ENCODE results near the gene SARDH. TPM values are rescaled to one million over a fixed set of nuclear protein-coding genes. Genes with fewer than 3 reads are reported as not detected.

The SARDH gene
- total RNA-seq, 6 experiments from 2014 or later = 67.3 to 183 (median 101) TPM

GRCh38 chr9:133640580-133641395, 97.4 kb downstream of the SARDH start:
- Histone ChIP-seq H3K27ac (no peak overlapping the region), H3K4me1 (no peaks in the 10 kb centered on the region), H3K27me3 (no peaks in the 10 kb centered on the region), H3K36me3 (no peaks in the 10 kb centered on the region), H3K4me3 (no peak overlapping the region), H3K9me3 (no peaks in the 10 kb centered on the region)
- DNase-seq (peak in 1 of 3 donors; percentile 18), ATAC-seq (no peak)
- intact Hi-C loops (cut with DNase I) = no loop called here
- no peak for TF ChIP-seq POLR2A (IDR thresholded peaks at IDR 0.05)
- TF ChIP-seq, protein P1, sequence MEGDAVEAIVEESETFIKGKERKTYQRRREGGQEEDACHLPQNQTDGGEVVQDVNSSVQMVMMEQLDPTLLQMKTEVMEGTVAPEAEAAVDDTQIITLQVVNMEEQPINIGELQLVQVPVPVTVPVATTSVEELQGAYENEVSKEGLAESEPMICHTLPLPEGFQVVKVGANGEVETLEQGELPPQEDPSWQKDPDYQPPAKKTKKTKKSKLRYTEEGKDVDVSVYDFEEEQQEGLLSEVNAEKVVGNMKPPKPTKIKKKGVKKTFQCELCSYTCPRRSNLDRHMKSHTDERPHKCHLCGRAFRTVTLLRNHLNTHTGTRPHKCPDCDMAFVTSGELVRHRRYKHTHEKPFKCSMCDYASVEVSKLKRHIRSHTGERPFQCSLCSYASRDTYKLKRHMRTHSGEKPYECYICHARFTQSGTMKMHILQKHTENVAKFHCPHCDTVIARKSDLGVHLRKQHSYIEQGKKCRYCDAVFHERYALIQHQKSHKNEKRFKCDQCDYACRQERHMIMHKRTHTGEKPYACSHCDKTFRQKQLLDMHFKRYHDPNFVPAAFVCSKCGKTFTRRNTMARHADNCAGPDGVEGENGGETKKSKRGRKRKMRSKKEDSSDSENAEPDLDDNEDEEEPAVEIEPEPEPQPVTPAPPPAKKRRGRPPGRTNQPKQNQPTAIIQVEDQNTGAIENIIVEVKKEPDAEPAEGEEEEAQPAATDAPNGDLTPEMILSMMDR (IDR thresholded peaks at IDR 0.05) = no peak
- 65% methylated on average over 7 of the region's 13 CpGs for WGBS (ENCODE audit: insufficient coverage, low coverage, low lambda C conversion rate, missing lambda C conversion rate)

- H3K36me3 ChIP-seq = no peaks in the 10 kb centered on the region
- no peaks in the 10 kb centered on the region for H3K9me3 ChIP-seq
- no peak overlapping the region for H3K27ac ChIP-seq
- intact Hi-C loops (cut with DNase I) = no loop called here
- WGBS (ENCODE audit: insufficient coverage, low coverage, low lambda C conversion rate, missing lambda C conversion rate) = 67% methylated on average over 3 of the region's 7 CpGs
- peak in 1 of 3 donors; percentile 26 for DNase-seq
- ATAC-seq = no peak
- H3K4me3 ChIP-seq = no peak overlapping the region
- H3K27me3 ChIP-seq = no peaks in the 10 kb centered on the region
- no peak for TF ChIP-seq POLR2A (IDR thresholded peaks at IDR 0.05)
- TF ChIP-seq, protein P1 (IDR thresholded peaks at IDR 0.05) = no peak
- no peaks in the 10 kb centered on the region for H3K4me1 ChIP-seq
These were observed 98.0 kb downstream of the SARDH start for GRCh38 chr9:133640160-133640559.

DNA sequence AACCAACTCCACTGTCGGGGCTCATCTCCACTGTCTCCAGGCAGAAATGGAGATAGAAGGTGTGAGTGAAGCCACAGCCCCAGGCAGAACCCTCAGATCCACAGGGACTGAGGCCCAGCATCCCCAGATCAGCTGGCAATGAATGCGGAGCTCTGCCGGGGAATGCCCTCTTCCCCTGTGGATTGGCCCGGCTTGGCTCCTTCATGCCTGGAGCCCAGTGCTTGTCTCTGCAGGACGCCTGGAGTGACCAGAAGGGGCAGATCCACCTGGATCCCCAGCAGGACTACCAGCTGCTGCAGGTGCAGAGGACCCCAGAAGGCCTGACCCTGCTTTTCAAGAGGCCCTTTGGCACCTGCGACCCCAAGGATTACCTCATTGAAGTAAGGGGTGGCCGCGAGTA, 98.5 kb downstream of the SARDH start:
- Histone ChIP-seq H3K9me3 (no peaks in the 10 kb centered on the region), H3K27me3 (no peaks in the 10 kb centered on the region), H3K36me3 (no peaks in the 10 kb centered on the region), H3K4me1 (no peaks in the 10 kb centered on the region), H3K4me3 (no peak overlapping the region), H3K27ac (no peak overlapping the region)
- intact Hi-C loops (cut with DNase I) = no loop called here
- DNase-seq (peak in 1 of 3 donors; percentile 46), ATAC-seq (no peak)
- TF ChIP-seq, protein P1 (IDR thresholded peaks at IDR 0.05) = no peak
- TF ChIP-seq POLR2A (IDR thresholded peaks at IDR 0.05) = no peak
- no CpG with 5 or more reads among the region's 8 CpGs for WGBS (ENCODE audit: insufficient coverage, low coverage, low lambda C conversion rate, missing lambda C conversion rate)

DNA sequence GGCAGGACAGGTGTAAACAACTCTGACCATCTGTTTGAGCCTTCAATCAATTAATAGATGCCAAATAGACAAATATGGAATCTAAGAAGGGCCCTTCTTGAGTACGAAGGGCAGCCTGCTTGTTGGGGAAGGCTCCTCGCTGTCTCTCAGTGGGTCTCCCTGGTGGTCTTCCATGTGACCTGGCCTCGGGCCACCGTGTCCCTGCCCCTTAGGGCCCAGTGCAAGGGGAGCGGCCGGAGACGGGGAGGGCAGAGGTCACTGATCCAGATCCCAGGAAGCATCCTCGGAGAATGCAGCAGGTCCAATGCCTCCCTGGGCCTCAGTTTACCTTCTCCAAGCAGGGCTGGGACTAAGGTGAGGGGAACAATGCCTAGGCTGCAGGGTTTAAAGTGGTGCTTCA, 99.4 kb downstream of the SARDH start:
- Histone ChIP-seq H3K9me3 (no peaks in the 10 kb centered on the region), H3K27ac (no peak overlapping the region), H3K36me3 (no peaks in the 10 kb centered on the region), H3K27me3 (no peaks in the 10 kb centered on the region), H3K4me1 (no peaks in the 10 kb centered on the region), H3K4me3 (no peak overlapping the region)
- ATAC-seq (no peak), DNase-seq (no peak)
- intact Hi-C loops (cut with DNase I) = no loop called here
- TF ChIP-seq POLR2A (IDR thresholded peaks at IDR 0.05) = no peak
- WGBS (ENCODE audit: insufficient coverage, low coverage, low lambda C conversion rate, missing lambda C conversion rate) = 42% methylated on average over 6 of the region's 8 CpGs

DNA sequence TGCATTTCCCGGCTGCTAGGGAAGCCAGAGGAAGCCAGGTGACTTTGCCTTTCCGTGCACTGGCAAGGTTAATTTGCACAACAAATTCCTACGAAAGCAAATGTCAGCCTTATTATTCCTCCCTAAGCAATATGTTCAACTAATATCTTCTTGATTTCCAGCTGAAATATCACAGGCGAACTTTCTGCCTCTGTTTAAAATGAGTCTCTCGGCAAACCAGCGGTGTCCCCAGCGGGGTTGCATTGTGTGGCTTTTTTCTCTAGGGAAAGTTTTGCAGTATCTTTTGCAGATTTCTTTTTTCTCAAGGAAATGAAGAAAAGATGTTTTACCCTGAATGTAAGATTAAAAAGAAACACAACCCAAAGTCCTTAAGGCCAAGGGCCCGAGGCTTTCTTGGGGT, 100.1 kb downstream of the SARDH start:
- Histone ChIP-seq H3K27me3 (no peaks in the 10 kb centered on the region), H3K9me3 (no peaks in the 10 kb centered on the region), H3K4me3 (no peak overlapping the region), H3K36me3 (no peaks in the 10 kb centered on the region), H3K27ac (no peak overlapping the region), H3K4me1 (no peaks in the 10 kb centered on the region)
- no peak for TF ChIP-seq POLR2A (IDR thresholded peaks at IDR 0.05)
- TF ChIP-seq, protein P1 (IDR thresholded peaks at IDR 0.05) = no peak
- DNase-seq (no peak), ATAC-seq (no peak)
- intact Hi-C loops (cut with DNase I) = no loop called here
- 67% methylated on average over 6 of the region's 8 CpGs for WGBS (ENCODE audit: insufficient coverage, low coverage, low lambda C conversion rate, missing lambda C conversion rate)

Measured in right lobe of liver (tissue), 6 donors.